ENCODE data around the gene HIVEP3. TPM values are rescaled to one million over a fixed set of nuclear protein-coding genes. Genes with fewer than 3 reads are reported as not detected.
A peak's percentile ranks its signal among the peaks of the same experiment; 100 is the strongest.

HIVEP3 gene
- total and polyA plus RNA-seq, 11 donors, result 3.2 to 11.9 (median 5.0) TPM

GRCh38 chr1:41919131-41919530, 409 bp upstream of the HIVEP3 start:
- 47 to 57% (median 51%) methylated on average over 9 of the region's 9 CpGs for WGBS, 4 donors
- peaks cover 0 to 5% (median 2%) of the 10 kb centered on the region in 12 donors for H3K9me3 ChIP-seq
- TF ChIP-seq, protein P1, sequence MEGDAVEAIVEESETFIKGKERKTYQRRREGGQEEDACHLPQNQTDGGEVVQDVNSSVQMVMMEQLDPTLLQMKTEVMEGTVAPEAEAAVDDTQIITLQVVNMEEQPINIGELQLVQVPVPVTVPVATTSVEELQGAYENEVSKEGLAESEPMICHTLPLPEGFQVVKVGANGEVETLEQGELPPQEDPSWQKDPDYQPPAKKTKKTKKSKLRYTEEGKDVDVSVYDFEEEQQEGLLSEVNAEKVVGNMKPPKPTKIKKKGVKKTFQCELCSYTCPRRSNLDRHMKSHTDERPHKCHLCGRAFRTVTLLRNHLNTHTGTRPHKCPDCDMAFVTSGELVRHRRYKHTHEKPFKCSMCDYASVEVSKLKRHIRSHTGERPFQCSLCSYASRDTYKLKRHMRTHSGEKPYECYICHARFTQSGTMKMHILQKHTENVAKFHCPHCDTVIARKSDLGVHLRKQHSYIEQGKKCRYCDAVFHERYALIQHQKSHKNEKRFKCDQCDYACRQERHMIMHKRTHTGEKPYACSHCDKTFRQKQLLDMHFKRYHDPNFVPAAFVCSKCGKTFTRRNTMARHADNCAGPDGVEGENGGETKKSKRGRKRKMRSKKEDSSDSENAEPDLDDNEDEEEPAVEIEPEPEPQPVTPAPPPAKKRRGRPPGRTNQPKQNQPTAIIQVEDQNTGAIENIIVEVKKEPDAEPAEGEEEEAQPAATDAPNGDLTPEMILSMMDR (IDR thresholded peaks at IDR 0.05), result no peak
- no peak for TF ChIP-seq POLR2A (IDR thresholded peaks at IDR 0.05)
- H3K27me3 ChIP-seq, result peaks cover 0 to 15% (median 0%) of the 10 kb centered on the region in 9 donors
- peak overlapping the region in 4 of 12 donors; percentile 30 to 40 (median 38) for H3K27ac ChIP-seq
- H3K4me3 ChIP-seq, result peak overlapping the region in 6 of 12 donors; percentile 66 to 75 (median 68)
- DNase-seq (peak in 1 of 5 donors; percentile 47), ATAC-seq (no peak)
- no peaks in the 10 kb centered on the region for H3K36me3 ChIP-seq
- peaks cover 3 to 49% (median 29%) of the 10 kb centered on the region in 12 donors for H3K4me1 ChIP-seq
- intact Hi-C loops (cut with DNase I), result loop anchor here in 3 of 10 donors (2.0 to 10.0 kb wide), 6 partner anchors 37 to 344 kb away; no protein-coding TSS in a partner anchor

- ATAC-seq (peak; percentile 37 to 86 (median 76)), DNase-seq (peak; percentile 25 to 66 (median 42))
- Histone ChIP-seq H3K4me1 (peaks cover 3 to 49% (median 29%) of the 10 kb centered on the region in 12 donors), H3K27ac (peak overlapping the region; percentile 12 to 80 (median 58)), H3K36me3 (no peaks in the 10 kb centered on the region), H3K9me3 (no peaks in the 10 kb centered on the region), H3K27me3 (peaks cover 0 to 15% (median 0%) of the 10 kb centered on the region in 9 donors), H3K4me3 (peak overlapping the region; percentile 41 to 75 (median 66))
- 1 to 2% (median 1%) methylated on average over 38 to 53 of the region's 53 CpGs for WGBS, 4 donors
- TF ChIP-seq, protein P1 (IDR thresholded peaks at IDR 0.05), result no peak
- TF ChIP-seq POLR2A (IDR thresholded peaks at IDR 0.05), result no peak
- intact Hi-C loops (cut with DNase I), result loop anchor here in 3 of 10 donors (2.0 to 10.0 kb wide), 7 partner anchors 36 to 343 kb away; no protein-coding TSS in a partner anchor
Measured at GRCh38 chr1:41917835-41918449, 780 bp downstream of the HIVEP3 start.

GRCh38 chr1:41917076-41917475, 1.6 kb downstream of the HIVEP3 start:
- H3K4me1 ChIP-seq, result peaks cover 3 to 49% (median 29%) of the 10 kb centered on the region in 12 donors
- peak overlapping the region; percentile 41 to 75 (median 66) for H3K4me3 ChIP-seq
- H3K9me3 ChIP-seq, result no peaks in the 10 kb centered on the region
- intact Hi-C loops (cut with DNase I), result loop anchor here in 3 of 10 donors (2.0 to 10.0 kb wide), 6 partner anchors 35 to 342 kb away; no protein-coding TSS in a partner anchor
- H3K27ac ChIP-seq, result peak overlapping the region in 1 of 12 donors; percentile 60
- 54 to 71% (median 60%) methylated on average over 7 of the region's 7 CpGs for WGBS, 4 donors
- DNase-seq (no peak), ATAC-seq (no peak)
- H3K27me3 ChIP-seq, result peaks cover 0 to 15% (median 0%) of the 10 kb centered on the region in 9 donors
- TF ChIP-seq POLR2A (IDR thresholded peaks at IDR 0.05), result no peak
- TF ChIP-seq, protein P1 (IDR thresholded peaks at IDR 0.05), result no peak
- H3K36me3 ChIP-seq, result no peaks in the 10 kb centered on the region

All from heart left ventricle (tissue), 16 donors.